ES-I3 (cell line): ENCODE results near the gene RNF26.
A peak's percentile ranks its signal among the peaks of the same experiment; 100 is the strongest.

Experiments
- H3K36me3 ChIP-seq: 2 replicates; pipeline ENCODE4 v1.6.1; 2013; ENCODE audit warnings: mild to moderate bottlenecking, low read length, control low read depth, moderate library complexity; ENCODE audit not compliant: insufficient read depth
- H3K4me1 ChIP-seq: 2 replicates; pipeline ENCODE4 v1.6.1; 2013; ENCODE audit warnings: mild to moderate bottlenecking, control low read depth, low read length; ENCODE audit not compliant: insufficient read depth
- H3K9ac ChIP-seq: 2 replicates; pipeline ENCODE4 v1.6.1; 2013; ENCODE audit warnings: low read depth, mild to moderate bottlenecking, low read length, moderate library complexity
- H3K9me3 ChIP-seq: 2 replicates; pipeline ENCODE4 v1.6.1; 2013; ENCODE audit warnings: mild to moderate bottlenecking, low read length, moderate library complexity; ENCODE audit not compliant: control insufficient read depth, insufficient read depth

Gene RNF26

DNA sequence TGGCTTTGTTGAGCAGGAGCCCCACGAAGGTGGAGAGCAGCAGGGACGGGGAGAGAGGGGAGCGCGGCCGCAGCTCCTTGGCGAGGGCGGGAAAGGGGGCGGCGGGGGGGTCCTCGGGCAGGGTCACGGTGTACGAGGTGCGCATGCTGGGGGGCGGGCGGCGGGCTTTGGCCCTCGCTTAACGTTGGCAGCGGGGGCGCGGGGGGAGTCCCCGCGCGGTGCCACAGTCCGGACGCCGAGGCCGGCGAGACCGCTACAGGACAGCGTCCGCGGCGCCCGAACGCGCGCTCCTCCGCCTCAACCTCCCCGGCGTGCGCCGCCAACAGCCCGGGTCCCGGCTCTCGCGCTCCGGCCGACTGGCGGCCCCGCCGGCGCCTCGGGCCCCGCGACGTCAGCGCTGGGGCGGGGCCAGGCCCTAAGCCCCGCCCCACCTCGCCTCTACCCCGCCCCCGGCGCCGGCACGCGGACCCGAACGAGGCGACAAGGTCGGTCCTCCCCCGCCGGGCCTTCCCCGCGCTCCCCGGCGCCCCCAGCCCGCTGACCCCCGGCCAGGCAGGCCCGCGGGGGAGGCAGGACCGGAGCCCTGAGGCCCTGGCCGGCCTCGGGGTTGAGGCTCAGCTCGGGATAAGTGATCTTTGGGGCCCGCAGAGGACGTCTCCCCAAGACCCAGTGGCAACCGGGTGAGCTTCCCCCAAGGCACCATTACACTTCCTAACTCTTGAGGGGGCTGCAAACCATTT is 29.7 kb downstream of the RNF26 start:
- no peaks in the 10 kb centered on the region for H3K36me3 ChIP-seq
- H3K9ac ChIP-seq = peak overlapping the region; percentile 30; the same call in 1 of the 2 replicates
- H3K4me1 ChIP-seq = peaks cover 41% of the 10 kb centered on the region
- H3K9me3 ChIP-seq = no peaks in the 10 kb centered on the region

DNA sequence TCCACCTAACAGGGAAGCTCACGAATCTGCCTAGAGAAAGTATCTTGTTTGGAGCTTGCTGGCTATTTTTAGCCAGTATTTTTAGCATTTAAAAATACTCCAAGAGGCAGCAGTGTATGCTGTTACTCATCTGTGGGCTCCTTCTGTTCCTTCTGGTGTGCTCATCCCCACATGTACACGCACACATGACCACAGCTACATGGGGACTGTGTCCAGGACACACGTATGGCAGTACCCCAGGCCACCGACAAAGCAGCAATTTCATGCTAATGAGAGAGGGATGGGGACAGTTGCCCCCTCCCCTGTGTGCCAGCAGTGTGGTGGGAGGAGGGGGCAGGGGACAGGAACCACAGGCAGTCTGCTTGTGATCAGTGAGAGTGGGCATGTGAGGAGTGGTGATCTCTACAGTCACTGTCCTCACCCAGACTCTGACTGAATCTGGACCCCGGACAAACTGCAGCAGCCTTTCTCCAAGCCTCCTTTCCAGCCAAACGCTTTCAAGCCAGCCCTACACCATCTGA is 30.8 kb downstream of the RNF26 start:
- Histone ChIP-seq H3K4me1 (peaks cover 41% of the 10 kb centered on the region), H3K9me3 (no peaks in the 10 kb centered on the region), H3K36me3 (no peaks in the 10 kb centered on the region), H3K9ac (no peak overlapping the region)

DNA sequence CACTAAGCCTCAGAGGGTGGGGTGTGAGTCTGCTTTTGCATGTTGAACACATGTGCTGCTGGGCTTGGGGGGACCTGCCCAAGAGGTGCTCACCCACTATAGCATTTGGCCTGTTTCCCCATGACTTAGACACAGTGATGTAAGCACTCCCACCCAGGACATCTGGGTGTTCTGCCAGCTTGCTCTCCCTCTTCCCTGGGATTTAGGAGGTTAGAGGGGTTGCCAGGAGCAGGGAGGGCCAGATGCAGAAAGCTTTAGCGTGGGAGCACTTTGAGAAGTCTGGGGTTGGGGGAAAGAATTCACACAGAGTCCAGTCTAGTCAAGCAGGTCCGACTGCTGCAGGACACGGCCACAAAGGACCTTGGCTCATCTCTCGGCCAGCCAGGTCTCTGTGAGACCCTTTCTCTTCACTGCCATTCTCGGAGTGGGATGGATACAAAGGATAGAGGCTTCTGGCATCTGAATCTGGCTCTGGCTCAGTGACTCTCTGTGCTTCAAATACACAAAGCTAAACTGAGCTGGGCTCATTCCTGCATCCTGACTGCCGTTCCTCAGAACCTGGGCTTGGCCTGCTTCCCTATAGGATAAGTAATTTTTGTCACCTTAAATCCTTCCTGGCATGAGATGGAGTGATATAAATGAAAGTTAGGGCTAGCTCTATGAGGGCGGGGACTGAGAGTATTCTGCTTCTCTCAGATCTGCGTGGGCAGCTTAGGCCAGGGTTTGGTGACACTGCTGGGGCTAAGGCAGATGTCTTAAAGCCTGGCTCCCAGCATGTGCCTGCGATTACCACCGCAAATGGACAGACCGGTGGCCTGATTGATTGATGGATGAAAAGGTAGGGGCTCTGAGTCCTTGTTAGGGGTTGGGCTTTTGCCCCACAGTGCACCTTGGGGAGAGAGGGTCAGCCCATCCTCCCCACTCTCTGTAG is 32.6 kb downstream of the RNF26 start:
- H3K4me1 ChIP-seq = peaks cover 33% of the 10 kb centered on the region
- H3K36me3 ChIP-seq = no peaks in the 10 kb centered on the region
- no peaks in the 10 kb centered on the region for H3K9me3 ChIP-seq
- no peak overlapping the region for H3K9ac ChIP-seq

DNA sequence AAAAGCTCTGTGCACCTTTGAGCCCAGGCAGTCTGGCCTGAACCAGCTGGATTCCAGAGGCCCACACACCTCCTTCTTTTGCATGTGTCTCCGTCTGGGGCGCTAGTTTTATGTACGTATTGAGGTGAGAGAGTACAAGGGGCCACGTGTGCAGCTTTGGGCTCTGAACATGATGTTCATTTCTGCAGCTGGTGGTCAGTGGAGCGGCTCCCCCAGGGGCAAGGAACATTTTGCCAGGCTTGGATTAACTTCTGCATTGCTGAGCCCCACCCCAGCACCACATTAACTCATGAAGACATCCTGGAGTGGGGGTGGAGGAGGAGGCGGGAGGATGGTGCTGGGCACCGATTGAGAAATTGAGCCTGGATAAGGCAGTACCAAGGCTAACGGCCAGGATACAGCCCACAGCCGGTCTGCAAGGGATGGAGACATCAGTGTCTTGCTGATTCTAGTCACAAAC is 33.4 kb downstream of the RNF26 start:
- no peak overlapping the region for H3K9ac ChIP-seq
- H3K36me3 ChIP-seq = no peaks in the 10 kb centered on the region
- H3K4me1 ChIP-seq = peaks cover 26% of the 10 kb centered on the region
- no peaks in the 10 kb centered on the region for H3K9me3 ChIP-seq

DNA sequence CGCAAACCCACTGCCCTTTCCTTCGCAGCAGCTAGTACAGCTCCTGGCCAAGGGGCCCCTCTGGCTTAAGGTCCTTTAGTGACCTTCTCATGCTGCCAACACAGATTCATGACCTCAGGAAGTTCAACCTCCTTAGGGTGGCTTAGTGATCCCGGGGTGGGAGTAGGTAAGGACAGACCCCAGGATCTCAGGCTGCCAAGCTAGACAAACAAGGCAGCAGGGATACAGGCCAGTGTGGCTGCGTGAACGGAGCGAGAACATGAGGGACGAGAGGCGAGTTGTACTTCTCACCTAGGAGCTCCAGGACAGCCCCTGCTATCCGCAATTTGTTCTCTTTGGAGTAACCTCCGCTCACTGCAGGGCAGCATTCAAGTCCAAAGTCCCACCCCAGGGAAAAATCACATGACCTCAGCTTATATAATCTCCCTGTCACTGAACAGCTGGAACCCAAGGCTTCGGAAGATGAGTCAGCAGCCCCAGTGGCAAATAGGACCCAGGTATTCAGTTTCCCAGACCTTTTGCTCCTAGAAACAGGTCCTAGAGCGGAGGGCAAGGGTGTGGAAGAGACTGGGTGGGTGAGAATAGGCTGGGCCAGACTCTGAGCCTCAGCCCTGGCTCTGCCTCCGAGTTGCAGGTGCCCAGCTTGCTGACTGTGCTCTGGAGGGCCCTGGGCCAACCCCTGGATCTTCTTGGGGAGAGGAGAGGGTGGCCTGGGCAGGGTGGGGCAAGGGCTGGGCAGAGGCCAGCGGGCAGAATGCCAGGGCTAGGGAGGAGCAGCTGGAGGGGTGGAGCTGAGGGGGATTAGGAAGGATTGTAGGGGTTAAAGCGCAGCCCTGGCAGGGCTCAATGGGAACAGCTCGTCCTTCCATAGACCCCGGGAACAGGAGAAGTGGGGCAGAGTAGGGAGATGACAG is 34.1 kb downstream of the RNF26 start:
- no peaks in the 10 kb centered on the region for H3K36me3 ChIP-seq
- H3K4me1 ChIP-seq = peaks cover 22% of the 10 kb centered on the region
- H3K9ac ChIP-seq = no peak overlapping the region
- no peaks in the 10 kb centered on the region for H3K9me3 ChIP-seq

DNA sequence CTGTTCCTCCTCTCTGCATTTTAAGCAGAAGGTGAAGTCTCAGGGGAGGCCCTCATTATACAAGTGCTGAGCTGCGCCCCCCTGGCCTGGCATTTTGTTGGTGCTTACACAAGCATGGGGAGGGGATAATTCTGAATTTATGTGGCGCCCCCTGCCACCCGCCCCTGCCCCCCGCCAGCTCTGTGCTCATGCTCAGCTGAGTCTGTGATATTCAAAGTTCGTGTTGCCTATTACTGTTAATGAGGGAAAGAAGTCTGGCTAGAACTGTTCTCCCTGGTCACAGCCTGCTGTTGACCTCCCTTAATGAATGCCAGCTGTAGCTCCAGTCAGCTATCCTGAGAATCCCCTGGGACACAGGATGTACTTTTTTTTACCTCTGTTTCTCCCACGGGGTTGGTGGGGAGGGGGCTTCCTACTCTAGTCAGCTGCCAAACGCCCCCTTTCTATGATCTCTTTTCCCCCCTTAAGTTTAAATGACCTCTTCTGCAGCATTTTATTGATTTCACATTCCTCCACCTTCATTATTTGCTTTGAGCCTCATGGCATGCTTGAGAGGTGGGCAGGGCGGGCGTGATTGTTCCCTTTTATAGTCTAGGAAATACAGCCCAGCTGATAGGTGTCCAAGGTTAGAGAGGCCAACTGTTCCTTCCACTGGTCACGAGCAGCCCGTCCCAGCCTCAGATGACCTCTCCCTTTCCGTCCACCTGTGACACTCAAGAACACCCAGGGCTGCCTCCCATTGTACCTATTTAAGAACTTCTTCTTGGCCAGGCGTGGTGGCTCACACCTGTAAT is 35.0 kb downstream of the RNF26 start:
- H3K9ac ChIP-seq = no peak overlapping the region
- peaks cover 23% of the 10 kb centered on the region for H3K4me1 ChIP-seq

DNA sequence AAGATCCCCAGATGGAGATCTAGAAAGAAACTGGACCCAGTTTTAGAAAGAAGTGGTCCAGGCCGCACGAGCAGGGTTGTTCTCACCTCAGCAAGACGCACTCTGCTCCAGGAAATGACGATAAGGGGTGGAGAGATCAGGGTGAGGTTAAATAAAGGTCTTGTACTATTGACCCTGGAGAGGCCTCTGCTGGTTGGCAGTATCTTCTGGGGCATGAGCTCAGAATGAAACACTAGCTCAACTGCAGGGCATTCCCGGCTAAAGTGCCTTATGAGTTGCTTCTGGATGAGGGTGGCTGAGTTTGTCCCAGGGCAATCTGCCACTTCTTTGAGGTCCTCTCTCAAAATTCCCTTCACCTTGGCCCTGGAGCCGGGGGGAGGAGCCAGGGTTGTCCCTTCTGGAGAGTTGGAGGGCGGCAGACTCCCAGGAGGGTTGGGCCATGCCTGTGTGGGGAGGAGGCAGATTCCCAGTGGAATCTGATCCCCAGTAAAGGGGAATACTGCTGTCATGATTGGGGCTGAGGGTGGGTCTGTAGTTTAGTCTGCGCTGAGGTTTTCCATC is 36.2 kb downstream of the RNF26 start:
- Histone ChIP-seq H3K9me3 (no peaks in the 10 kb centered on the region), H3K36me3 (no peaks in the 10 kb centered on the region), H3K9ac (no peak overlapping the region), H3K4me1 (peaks cover 25% of the 10 kb centered on the region; the same call in 1 of the 2 replicates)

More for the DNA sequence above, 35.0 kb downstream of the RNF26 start:
- no peaks in the 10 kb centered on the region for H3K9me3 ChIP-seq
- H3K36me3 ChIP-seq = no peaks in the 10 kb centered on the region

DNA sequence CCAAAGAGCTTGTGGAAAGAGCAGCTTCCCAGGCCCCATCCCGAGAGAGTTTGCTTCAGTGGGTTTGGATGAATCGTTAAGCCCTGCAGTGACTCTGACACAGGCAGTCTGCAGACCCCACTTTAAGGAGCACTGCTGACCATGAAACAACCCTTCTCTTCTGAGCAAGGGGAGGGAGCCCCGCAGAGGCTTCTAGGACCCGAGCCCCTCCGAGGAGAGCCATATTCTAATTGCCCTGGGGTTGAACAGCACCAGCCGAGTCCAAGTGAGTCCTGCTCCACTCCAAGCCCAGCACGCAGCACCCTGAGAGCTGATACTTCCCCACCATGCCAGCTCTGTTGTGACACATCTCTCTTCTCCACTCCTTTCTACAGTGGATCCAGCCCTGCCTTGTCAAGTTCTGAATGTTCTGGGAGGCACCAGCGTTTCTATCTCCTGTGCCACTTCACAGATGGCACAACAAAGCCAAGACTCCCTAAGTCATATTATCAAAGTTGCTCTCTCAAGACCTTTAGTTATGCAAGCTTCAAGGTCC is 36.8 kb downstream of the RNF26 start:
- Histone ChIP-seq H3K36me3 (no peaks in the 10 kb centered on the region), H3K9me3 (no peaks in the 10 kb centered on the region), H3K9ac (no peak overlapping the region), H3K4me1 (peaks cover 31% of the 10 kb centered on the region)

DNA sequence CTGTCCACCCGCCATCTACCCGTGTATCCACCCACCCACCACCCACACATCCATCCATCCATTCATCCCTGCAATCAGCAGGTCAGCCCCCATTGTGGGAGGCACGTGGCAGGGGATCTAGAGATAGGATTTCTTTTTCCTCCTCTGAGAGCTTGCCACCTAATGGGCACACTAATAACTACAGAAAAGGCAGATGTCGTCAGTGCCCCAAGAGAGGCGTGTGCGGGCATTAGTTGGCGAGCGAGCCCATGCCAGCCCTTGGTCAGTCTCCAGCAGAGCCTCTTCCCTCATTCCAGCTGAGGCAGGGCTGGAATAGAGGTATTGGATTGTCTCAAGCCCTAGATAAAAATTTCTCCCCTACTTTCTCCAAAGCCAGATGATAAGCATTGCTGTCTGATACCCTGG is 37.5 kb downstream of the RNF26 start:
- Histone ChIP-seq H3K4me1 (peaks cover 37% of the 10 kb centered on the region), H3K36me3 (no peaks in the 10 kb centered on the region), H3K9ac (no peak overlapping the region), H3K9me3 (no peaks in the 10 kb centered on the region)

DNA sequence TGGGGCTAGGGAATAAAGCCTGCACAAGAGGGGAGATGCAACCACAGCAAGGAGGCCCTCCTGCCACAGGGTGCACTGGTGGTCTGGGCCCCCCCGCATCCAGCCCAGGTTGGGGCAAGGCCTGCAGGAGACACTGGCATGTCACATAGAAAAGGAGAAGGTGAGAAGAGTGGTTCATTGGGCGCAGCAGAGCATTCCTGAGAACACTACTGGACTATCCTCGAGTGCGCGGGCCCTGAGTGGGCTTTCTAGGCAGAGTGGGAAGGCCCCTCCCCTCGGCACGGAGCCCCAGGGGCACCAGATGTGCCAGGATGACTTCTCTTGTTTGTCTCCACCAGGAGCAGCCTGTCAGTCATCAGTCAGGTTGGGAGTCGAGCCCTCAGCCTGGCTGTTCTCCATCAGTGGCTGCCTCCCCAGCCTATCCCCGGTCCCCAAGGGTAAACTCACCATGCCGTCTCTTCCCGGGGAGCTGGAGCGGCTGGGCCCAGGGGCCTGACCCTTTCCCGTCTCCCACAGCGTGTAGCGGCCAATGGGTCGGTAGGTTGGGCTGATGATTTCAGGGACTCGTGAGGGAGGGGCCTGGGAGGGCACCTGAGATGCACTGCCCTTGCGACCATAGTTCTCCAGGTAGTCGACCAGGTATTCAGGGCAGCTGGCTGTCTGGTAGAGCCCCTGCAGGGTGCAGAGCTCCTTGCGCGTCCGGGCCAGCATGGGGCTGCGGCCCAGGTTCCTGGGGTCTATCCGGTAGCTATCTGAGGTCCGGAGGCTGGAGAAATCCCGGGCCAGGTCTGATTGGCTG is 38.1 kb downstream of the RNF26 start:
- peaks cover 38% of the 10 kb centered on the region for H3K4me1 ChIP-seq
- H3K36me3 ChIP-seq = no peaks in the 10 kb centered on the region
- H3K9ac ChIP-seq = no peak overlapping the region
- H3K9me3 ChIP-seq = no peaks in the 10 kb centered on the region

DNA sequence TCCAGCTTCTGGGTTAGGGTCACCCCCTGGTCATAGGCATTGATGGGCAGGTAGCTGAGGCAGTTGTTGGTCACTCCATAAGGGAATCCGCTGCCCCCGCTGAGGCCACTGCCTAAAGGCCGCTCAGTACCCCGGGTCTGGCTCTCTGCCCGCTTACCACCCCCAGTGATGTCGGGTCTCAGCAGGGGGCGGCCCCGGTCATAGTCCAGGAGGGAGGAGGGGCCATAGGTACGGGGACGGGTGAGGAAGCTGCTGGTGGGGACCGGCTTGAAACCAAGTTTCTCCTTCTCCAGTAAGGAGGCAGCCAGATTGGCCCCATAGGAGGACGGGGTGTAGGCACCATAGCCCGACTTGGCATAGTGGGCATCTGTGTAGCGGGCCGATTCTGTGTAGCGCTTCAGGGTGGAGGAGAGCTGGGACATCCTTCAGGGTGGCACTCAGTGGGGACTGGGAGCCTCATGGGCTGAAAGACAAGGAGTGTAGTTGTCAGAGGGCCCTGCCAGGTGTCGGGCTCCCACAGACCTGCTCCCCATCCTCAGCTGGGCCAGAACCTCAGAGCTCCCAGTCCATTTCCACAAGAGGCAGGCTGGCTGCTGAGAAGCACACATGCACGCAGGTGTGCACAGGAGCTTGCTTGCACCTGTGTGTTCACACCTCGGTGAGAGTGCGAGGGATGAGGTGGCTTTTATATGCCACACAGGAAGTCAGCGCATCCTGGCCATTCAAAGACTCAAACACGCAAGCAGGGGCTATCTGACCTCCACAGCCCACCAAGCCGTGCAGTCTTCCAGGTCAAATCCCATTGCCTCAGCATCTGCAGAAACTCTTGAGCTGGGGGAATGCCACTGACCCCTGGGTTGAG is 39.0 kb downstream of the RNF26 start:
- no peak overlapping the region for H3K9ac ChIP-seq
- no peaks in the 10 kb centered on the region for H3K9me3 ChIP-seq
- peaks cover 42% of the 10 kb centered on the region for H3K4me1 ChIP-seq
- no peaks in the 10 kb centered on the region for H3K36me3 ChIP-seq
